GM19025 (cell line): ENCODE results near the gene LRRC8E.
"Not testable (repeated sequence)": the region's sequence is repeated elsewhere in the genome, so short reads cannot be mapped to it uniquely, and the experiment has no call there.

Experiments used
- ATAC-seq: cut with Tn5 transposase; IDR thresholded peaks from one replicate; pipeline ENCODE4 v1.9.1; 2021; ENCODE audit warnings: mild to moderate bottlenecking, low read depth, moderate library complexity; ENCODE audit not compliant: unreplicated experiment

The LRRC8E gene

GRCh38 chr19:7852851-7853769, 35.2 kb upstream of the LRRC8E start:
- ATAC-seq = no peak

GRCh38 chr19:7853770-7854128, 34.6 kb upstream of the LRRC8E start:
- ATAC-seq = no peak

- no peak for ATAC-seq
Measured at GRCh38 chr19:7855426-7856108, 32.7 kb upstream of the LRRC8E start.

GRCh38 chr19:7856109-7856591, 32.2 kb upstream of the LRRC8E start:
- no peak for ATAC-seq

GRCh38 chr19:7856679-7857663, 31.3 kb upstream of the LRRC8E start:
- no peak for ATAC-seq

- ATAC-seq = no peak
Measured at GRCh38 chr19:7857727-7858108, 30.6 kb upstream of the LRRC8E start.

GRCh38 chr19:7858109-7858770, 30.1 kb upstream of the LRRC8E start:
- ATAC-seq = no peak

GRCh38 chr19:7859087-7859486, 29.2 kb upstream of the LRRC8E start:
- not testable (repeated sequence) for ATAC-seq

GRCh38 chr19:7859831-7860713, 28.2 kb upstream of the LRRC8E start:
- ATAC-seq = no peak

- no peak for ATAC-seq
Measured at GRCh38 chr19:7860714-7861618, 27.3 kb upstream of the LRRC8E start.

GRCh38 chr19:7861619-7862412, 26.5 kb upstream of the LRRC8E start:
- no peak for ATAC-seq

- ATAC-seq = no peak
Measured at GRCh38 chr19:7862413-7862951, 25.8 kb upstream of the LRRC8E start.

- ATAC-seq = no peak
Measured at GRCh38 chr19:7863157-7863970, 24.9 kb upstream of the LRRC8E start.

- no peak for ATAC-seq
Measured at GRCh38 chr19:7863971-7864689, 24.2 kb upstream of the LRRC8E start.

- ATAC-seq = no peak
Measured at GRCh38 chr19:7864690-7865074, 23.6 kb upstream of the LRRC8E start.
